ENCODE data around the gene HOXA7. TPM values are rescaled to one million over a fixed set of nuclear protein-coding genes. Genes with fewer than 3 reads are reported as not detected.

The HOXA7 gene
- total and polyA plus RNA-seq, 2 of the 8 experiments (the other 6 are each of a cell fraction or from before 2014, with no cell fraction given) = 0.03 TPM; not detected in 1

DNA sequence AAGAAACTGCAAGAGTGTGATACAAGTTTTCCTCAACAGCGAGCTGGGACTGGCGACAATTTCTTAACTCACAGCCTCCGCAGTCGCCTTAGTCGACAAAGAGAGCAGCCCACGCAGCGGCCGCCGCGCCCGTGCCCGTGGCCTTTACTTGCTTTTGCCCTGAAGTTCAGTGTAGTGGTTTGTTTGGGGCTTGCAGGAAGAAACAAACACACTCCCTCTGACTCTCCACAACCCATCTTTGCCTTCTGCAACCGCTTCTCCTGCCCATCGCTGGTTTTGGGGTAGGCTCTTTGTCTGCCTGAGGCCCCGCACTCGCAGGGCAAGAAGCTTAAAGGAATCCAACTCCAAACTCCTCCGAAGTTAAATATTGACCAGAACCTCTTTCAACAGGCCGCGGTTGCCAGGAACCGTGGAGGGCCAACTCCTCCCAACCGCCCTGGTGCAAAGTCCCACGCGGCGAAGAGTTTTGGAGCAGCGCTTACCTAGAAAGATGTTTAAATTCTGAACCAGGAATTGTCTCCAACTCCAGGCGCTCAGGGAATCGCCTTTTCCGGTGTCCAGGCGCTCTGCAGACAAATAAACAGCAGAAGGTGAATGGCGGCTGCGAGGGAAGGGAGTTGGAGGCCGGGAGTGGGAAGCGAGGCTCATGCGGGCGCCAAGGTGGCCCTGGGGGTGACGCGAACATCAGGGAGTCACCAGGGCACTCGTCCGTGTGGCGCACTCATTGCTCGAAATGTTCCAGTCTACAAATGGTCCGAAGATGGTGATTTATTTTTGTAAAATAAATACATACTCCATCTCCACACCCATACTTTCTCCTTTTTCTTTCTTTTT lies 34.2 kb downstream of the HOXA7 start:
- Histone ChIP-seq H4K8ac (ENCODE audit: extremely low read depth, insufficient read depth, low read length) (no peak overlapping the region), H2BK12ac (ENCODE audit: low read depth, low read length) (no peak overlapping the region), H4K5ac (ENCODE audit: insufficient read length, low read depth, low read length) (no peak overlapping the region), H3K4me3 (ENCODE audit: extremely low read depth in 1 of 4, insufficient read depth in 2 of 4, low read depth in 3 of 4, low read length in 4 of 4) (no peak overlapping the region), H2BK20ac (ENCODE audit: low read length) (no peak overlapping the region), H3K56ac (replicated peaks; ENCODE audit: insufficient read length, low read depth, low read length) (no peak overlapping the region), H3K18ac (ENCODE audit: extremely low read depth, low read length) (no peak overlapping the region), H4K91ac (replicated peaks; ENCODE audit: insufficient read length, low read length) (no peak overlapping the region), H3K4ac (replicated peaks; ENCODE audit: insufficient read length, low read depth, low read length) (no peak overlapping the region), H2BK120ac (replicated peaks; ENCODE audit: low read depth, low read length) (no peak overlapping the region), H3K23ac (ENCODE audit: insufficient read length) (no peak overlapping the region), H3K79me1 (ENCODE audit: low read depth, low read length) (no peaks in the 10 kb centered on the region), H3K9me3 (ENCODE audit: insufficient read depth in 2 of 2, low read depth in 1 of 2, low read length in 1 of 2) (no peaks in the 10 kb centered on the region), H3K9ac (replicated peaks in 1 of 4; ENCODE audit: extremely low read depth in 1 of 4, low read depth in 3 of 4, low read length in 3 of 4) (no peak overlapping the region), H3K23me2 (ENCODE audit: low read depth, low read length) (no peaks in the 10 kb centered on the region; the same call in 1 of the 2 replicates), H3K4me2 (ENCODE audit: insufficient read depth in 1 of 2, low read depth in 2 of 2, low read length in 2 of 2) (no peak overlapping the region; a peak in 1 of 4 replicates), H3K27ac (ENCODE audit: low read depth, low read length) (no peak overlapping the region), H3K27me3 (replicated peaks in 1 of 4; ENCODE audit: control insufficient read depth in 3 of 4, extremely low read depth in 1 of 4, insufficient read depth in 3 of 4, low read length in 3 of 4) (peaks cover 100% of the 10 kb centered on the region in 4 experiments), H4K20me1 (replicated peaks in 1 of 2; ENCODE audit: control insufficient read depth in 1 of 2, insufficient read depth in 2 of 2, low read length in 2 of 2) (peaks cover 28 to 29% of the 10 kb centered on the region in 2 experiments), H2AK5ac (ENCODE audit: low read depth, low read length) (no peak overlapping the region), H2BK15ac (ENCODE audit: low read length) (no peak overlapping the region), H3K14ac (ENCODE audit: insufficient read length) (no peak overlapping the region), H3K36me3 (ENCODE audit: control insufficient read depth in 2 of 4, insufficient read depth in 4 of 4, low read length in 3 of 4) (no peaks in the 10 kb centered on the region), H2BK5ac (ENCODE audit: low read depth, low read length) (no peak overlapping the region), H3K79me2 (ENCODE audit: control insufficient read depth in 1 of 2, insufficient read depth in 2 of 2, low read length in 2 of 2) (no peaks in the 10 kb centered on the region), H2AFZ (ENCODE audit: low read length) (no peak overlapping the region), H3K4me1 (replicated peaks in 1 of 4; ENCODE audit: control insufficient read depth in 3 of 4, insufficient read depth in 4 of 4, low read length in 3 of 4) (0 out of 7 replicates have a peak, but pooled peaks cover 0 to 2% (median 0%) of the 10 kb centered on the region in 4 experiments)
- 10% methylated on average over 42 of the region's 42 CpGs; no CpG with 5 or more reads in 1 of the 2 experiments for WGBS, 2 experiments (ENCODE audit: extremely low coverage in 1 of 2, insufficient coverage in 1 of 2, insufficient read length in 1 of 2, insufficient replicate concordance in 2 of 2, low coverage in 1 of 2, low lambda C conversion rate in 2 of 2, missing lambda C conversion rate in 1 of 2)
- DNase-seq (ENCODE audit: low read depth in 1 of 2, low spot score in 2 of 2) = peak in 1 of 2 experiments; percentile 52
- CTCF ChIA-PET (ENCODE audit: partially characterized antibody) = interaction anchor here (0.9 to 1.4 kb wide), 2 partner anchors 21 to 23 kb away, joined by 3 to 4 read pairs; partner anchors contain the start of gene HOXA5
- no peak for FAIRE-seq
- POLR2A ChIA-PET (ENCODE audit: partially characterized antibody) = no interaction called here
- TF ChIP-seq RNF2 (IDR thresholded peaks at IDR 0.05; ENCODE audit: borderline replicate concordance, low read depth, low read length, missing control alignments, poor library complexity, severe bottlenecking) = peak; percentile 99
- no peak for TF ChIP-seq ZNF274 (IDR thresholded peaks at IDR 0.05; ENCODE audit: borderline replicate concordance, extremely low read depth, low read length)
- TF ChIP-seq TCF12 (IDR thresholded peaks at IDR 0.05; ENCODE audit: low read depth, low read length) = no peak
- TF ChIP-seq EP300 (IDR thresholded peaks at IDR 0.05; ENCODE audit: borderline replicate concordance in 1 of 2, low read depth in 2 of 2, low read length in 2 of 2) = no peak
- TF ChIP-seq SIRT6 (IDR thresholded peaks at IDR 0.05; ENCODE audit: low read length) = no peak
- 0 out of 2 replicates have a peak, but pooled peaks have one; percentile 23 for TF ChIP-seq CBX8 (IDR thresholded peaks at IDR 0.05; ENCODE audit: borderline replicate concordance, low read depth, low read length)
- peak; percentile 92 for TF ChIP-seq EZH2 (IDR thresholded peaks at IDR 0.05; ENCODE audit: low read depth, low read length, severe bottlenecking)
- TF ChIP-seq TBP (IDR thresholded peaks at IDR 0.05; ENCODE audit: low read depth, low read length) = no peak
- 0 out of 2 replicates have a peak, but pooled peaks have one; percentile 32 for TF ChIP-seq YY1 (IDR thresholded peaks at IDR 0.05; ENCODE audit: low read depth, low read length)
- TF ChIP-seq EGR1 (IDR thresholded peaks at IDR 0.05; ENCODE audit: borderline replicate concordance, low read depth, low read length) = no peak
- no peak for TF ChIP-seq KDM1A (IDR thresholded peaks at IDR 0.05; ENCODE audit: borderline replicate concordance, low read length)
- no peak for TF ChIP-seq SP2 (IDR thresholded peaks at IDR 0.05; ENCODE audit: low read length)

Measured in H1 (cell line).